Measurements from ENCODE around the gene PLCB4. TPM values are rescaled to one million over a fixed set of nuclear protein-coding genes. Genes with fewer than 3 reads are reported as not detected.
A peak's percentile ranks its signal among the peaks of the same experiment; 100 is the strongest.

The PLCB4 gene
- total RNA-seq, 1 donor from 2014 or later, result 53.3 TPM

DNA sequence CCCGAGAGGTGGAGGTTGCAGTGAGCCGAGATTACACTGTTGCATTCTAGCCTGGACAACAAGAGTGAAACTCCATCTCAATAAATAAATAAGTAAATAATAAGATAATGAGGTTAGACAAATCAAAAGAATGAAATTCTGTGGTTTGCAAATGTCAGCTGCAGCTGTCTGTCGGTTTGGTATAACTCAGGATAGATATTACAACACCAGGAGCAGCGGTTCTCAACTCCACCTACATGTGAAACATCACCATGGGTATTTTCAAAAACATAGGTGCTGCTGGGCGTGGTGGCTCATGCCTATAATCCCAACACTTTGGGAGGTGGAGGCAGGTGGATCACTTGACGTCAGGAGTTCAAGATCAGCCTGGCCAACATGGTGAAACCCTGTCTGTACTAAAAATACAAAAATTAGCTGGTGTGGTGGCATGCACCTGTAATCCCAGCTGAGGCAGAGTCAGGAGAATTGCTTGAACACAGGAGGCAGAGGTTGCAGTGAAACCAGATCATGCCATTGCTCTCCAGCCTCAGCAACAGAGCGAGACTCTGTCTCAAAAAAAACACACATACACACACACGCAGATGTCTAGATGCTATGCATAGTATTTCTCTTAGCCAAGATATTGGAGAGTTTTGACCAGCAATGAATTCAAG is 319.4 kb downstream of the PLCB4 start:
- no peak for TF ChIP-seq CTCF (conservative IDR thresholded peaks at IDR 0.05)
- peaks cover 38% of the 10 kb centered on the region for H3K36me3 Mint-ChIP-seq (ENCODE audit: low read depth)
- no peak for DNase-seq (ENCODE audit: low read depth, low spot score)
- peaks cover 13% of the 10 kb centered on the region for H3K4me1 Mint-ChIP-seq
- peaks cover 10% of the 10 kb centered on the region for H3K9me3 Mint-ChIP-seq
- no peak overlapping the region for H3K4me3 Mint-ChIP-seq
- H3K27ac Mint-ChIP-seq (ENCODE audit: unreplicated experiment), result no peak overlapping the region
- H3K27me3 Mint-ChIP-seq (ENCODE audit: low read depth), result no peaks in the 10 kb centered on the region

DNA sequence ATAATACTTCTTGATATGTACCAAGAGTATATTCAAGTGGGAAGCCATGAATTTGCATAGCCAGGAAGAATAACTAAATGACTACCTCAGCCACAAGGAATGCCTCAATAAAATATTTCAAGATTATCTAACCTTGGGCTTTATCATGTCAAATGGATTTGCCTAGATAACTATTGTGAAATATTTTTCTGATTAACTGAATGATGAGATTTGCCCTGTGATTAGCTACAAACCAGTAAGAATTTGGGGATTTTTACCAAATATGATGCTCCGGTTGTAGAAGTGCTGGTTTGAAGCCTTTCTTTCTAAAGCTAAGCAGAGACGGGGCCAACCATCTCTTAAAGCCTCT is 319.9 kb downstream of the PLCB4 start:
- TF ChIP-seq CTCF (conservative IDR thresholded peaks at IDR 0.05), result no peak
- no peak for DNase-seq (ENCODE audit: low read depth, low spot score)
- Mint-ChIP-seq H3K27ac (ENCODE audit: unreplicated experiment) (no peak overlapping the region), H3K4me3 (no peak overlapping the region), H3K9me3 (peaks cover 6% of the 10 kb centered on the region), H3K36me3 (ENCODE audit: low read depth) (peaks cover 37% of the 10 kb centered on the region), H3K4me1 (peaks cover 17% of the 10 kb centered on the region), H3K27me3 (ENCODE audit: low read depth) (no peaks in the 10 kb centered on the region)

DNA sequence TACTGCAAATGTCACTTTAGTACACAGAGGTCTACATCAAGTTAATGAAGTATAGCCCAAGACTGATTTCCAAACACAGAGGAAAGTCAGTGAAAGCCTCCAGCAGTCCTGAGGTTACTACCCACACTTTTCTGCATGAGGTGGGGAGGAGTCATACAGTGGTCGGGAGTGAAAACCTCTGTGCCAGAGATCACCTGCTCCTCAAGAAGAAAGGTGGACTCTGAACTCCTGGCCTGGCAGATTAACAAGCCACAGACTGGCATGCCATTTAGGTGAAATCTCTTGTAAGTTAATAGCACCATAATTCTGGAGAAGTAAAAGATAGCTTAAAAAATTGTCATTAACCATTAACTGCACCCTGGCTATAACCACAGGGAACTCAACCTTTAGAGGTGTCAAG is 320.5 kb downstream of the PLCB4 start:
- Mint-ChIP-seq H3K4me1 (peaks cover 17% of the 10 kb centered on the region), H3K27ac (ENCODE audit: unreplicated experiment) (peak overlapping the region; percentile 27), H3K27me3 (ENCODE audit: low read depth) (no peaks in the 10 kb centered on the region), H3K9me3 (peaks cover 2% of the 10 kb centered on the region), H3K4me3 (no peak overlapping the region), H3K36me3 (ENCODE audit: low read depth) (peaks cover 31% of the 10 kb centered on the region)
- no peak for TF ChIP-seq CTCF (conservative IDR thresholded peaks at IDR 0.05)
- no peak for DNase-seq (ENCODE audit: low read depth, low spot score)

- DNase-seq (ENCODE audit: low read depth, low spot score), result no peak
- TF ChIP-seq CTCF (conservative IDR thresholded peaks at IDR 0.05), result no peak
- Mint-ChIP-seq H3K27me3 (ENCODE audit: low read depth) (no peaks in the 10 kb centered on the region), H3K9me3 (no peaks in the 10 kb centered on the region), H3K4me3 (no peak overlapping the region), H3K36me3 (ENCODE audit: low read depth) (peaks cover 25% of the 10 kb centered on the region), H3K27ac (ENCODE audit: unreplicated experiment) (no peak overlapping the region), H3K4me1 (peaks cover 17% of the 10 kb centered on the region)
These were observed 321.6 kb downstream of the PLCB4 start for GRCh38 chr20:9390441-9390840.

DNA sequence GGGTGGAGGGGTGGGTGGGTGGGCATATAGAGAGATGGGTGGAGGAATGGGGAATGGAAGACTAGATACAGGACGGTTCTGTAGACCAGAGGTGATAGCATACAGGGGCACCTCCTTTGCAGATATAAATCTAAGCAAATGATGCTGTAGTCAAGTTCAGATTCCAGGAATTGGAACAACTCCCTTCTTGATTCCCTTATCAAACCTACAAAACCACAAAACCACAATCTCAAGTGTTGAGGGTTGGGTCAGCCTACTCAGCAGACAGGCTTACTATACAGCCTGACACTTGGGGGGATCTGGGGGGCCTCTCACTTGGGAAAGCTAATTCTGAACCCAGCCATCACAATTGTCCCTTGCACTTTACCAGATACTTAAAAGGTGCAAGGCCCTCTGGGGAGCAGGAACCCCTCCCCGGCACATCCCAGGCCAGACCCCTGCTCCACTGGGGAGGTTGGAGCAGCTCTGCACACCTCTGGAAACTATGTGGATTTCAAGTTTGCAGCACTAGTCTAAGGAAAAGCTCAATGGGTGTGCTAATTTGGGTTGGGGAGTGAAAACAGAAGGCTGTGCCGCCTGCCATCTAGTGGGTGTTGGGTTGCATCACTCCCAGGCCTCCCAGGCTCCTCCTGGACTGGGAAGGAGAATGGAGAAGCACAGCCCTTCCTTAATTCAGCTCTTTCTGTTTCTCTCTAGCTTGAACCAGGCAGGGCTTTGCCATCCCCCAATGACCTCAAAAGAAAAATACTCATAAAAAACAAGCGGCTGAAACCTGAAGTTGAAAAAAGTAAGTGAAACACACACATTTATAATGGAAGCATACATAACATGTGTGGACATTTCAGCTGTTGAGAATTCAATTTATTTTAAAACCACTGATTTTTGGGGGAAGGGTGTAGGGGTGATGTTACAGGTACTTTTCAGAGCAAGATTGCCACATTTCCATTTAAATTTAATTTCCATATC is 324.3 kb downstream of the PLCB4 start:
- no peak overlapping the region for H3K27ac Mint-ChIP-seq (ENCODE audit: unreplicated experiment)
- H3K27me3 Mint-ChIP-seq (ENCODE audit: low read depth), result no peaks in the 10 kb centered on the region
- H3K4me3 Mint-ChIP-seq, result no peak overlapping the region
- peak; percentile 81 for TF ChIP-seq CTCF (conservative IDR thresholded peaks at IDR 0.05)
- peaks cover 17% of the 10 kb centered on the region for H3K4me1 Mint-ChIP-seq
- peak; percentile 55 for DNase-seq (ENCODE audit: low read depth, low spot score)
- H3K9me3 Mint-ChIP-seq, result no peaks in the 10 kb centered on the region
- H3K36me3 Mint-ChIP-seq (ENCODE audit: low read depth), result peaks cover 21% of the 10 kb centered on the region

Measured in neural crest cell (in vitro differentiated cells).